HG02943 (cell line): ENCODE data around the gene WDR90.

ENCODE experiments used
- ATAC-seq: cut with Tn5 transposase; IDR thresholded peaks from one replicate; pipeline ENCODE4 v1.9.1; 2021; ENCODE audit warnings: mild to moderate bottlenecking, low read depth, moderate library complexity; ENCODE audit not compliant: unreplicated experiment

The WDR90 gene

GRCh38 chr16:637081-638018 lies 11.8 kb upstream of the WDR90 start:
- ATAC-seq, result no peak

- no peak for ATAC-seq
These were observed 11.1 kb upstream of the WDR90 start for GRCh38 chr16:638034-638543.

- ATAC-seq, result no peak
These were observed 10.3 kb upstream of the WDR90 start for GRCh38 chr16:638836-639235.

- no peak for ATAC-seq
These were observed 8.6 kb upstream of the WDR90 start for GRCh38 chr16:640614-641013.

- ATAC-seq, result no peak
These were observed 7.6 kb upstream of the WDR90 start, which contains the start of gene MCRIP2 for GRCh38 chr16:641326-642188. Gene MCRIP2 (plus strand): TSS chr16:641828. CDS start chr16:641992, 164 bp downstream.

GRCh38 chr16:642189-643049 lies 6.7 kb upstream of the WDR90 start:
- no peak for ATAC-seq

- ATAC-seq, result no peak
These were observed 6.2 kb upstream of the WDR90 start for GRCh38 chr16:643050-643368.

GRCh38 chr16:644556-644955 lies 4.6 kb upstream of the WDR90 start:
- ATAC-seq, result no peak

- ATAC-seq, result no peak
These were observed 3.1 kb upstream of the WDR90 start for GRCh38 chr16:645852-646678.

- no peak for ATAC-seq
These were observed 2.4 kb upstream of the WDR90 start for GRCh38 chr16:646679-647172.

GRCh38 chr16:647173-647902 lies 1.8 kb upstream of the WDR90 start:
- ATAC-seq, result no peak

- no peak for ATAC-seq
These were observed 939 bp upstream of the WDR90 start for GRCh38 chr16:648071-648780.

- peak; percentile 8 for ATAC-seq
These were observed 466 bp downstream of the WDR90 start for GRCh38 chr16:649631-650030.

GRCh38 chr16:651844-652243 lies 2.7 kb downstream of the WDR90 start:
- ATAC-seq, result no peak

- no peak for ATAC-seq
These were observed 3.5 kb downstream of the WDR90 start for GRCh38 chr16:652454-653305.

- no peak for ATAC-seq
These were observed 4.9 kb downstream of the WDR90 start for GRCh38 chr16:654034-654433.

GRCh38 chr16:657487-657886 lies 8.3 kb downstream of the WDR90 start:
- ATAC-seq, result no peak
